Liver (tissue), 9 donors: Measurements from ENCODE around the gene USP40. TPM values are rescaled to one million over a fixed set of nuclear protein-coding genes. Genes with fewer than 3 reads are reported as not detected.

Source experiments
- DNase-seq: peaks from one replicate; pipeline ENCODE4 v3.0.0-alpha.2; 2017; ENCODE audit warnings: low spot score
- H3K27ac ChIP-seq, 2 donors: one replicate each; pipeline ENCODE4 v1.7.0; 2013; ENCODE audit warnings: inconsistent platforms in 2 of 2, low read length in 2 of 2, control low read depth in 1 of 2, low read depth in 1 of 2, mild to moderate bottlenecking in 1 of 2
- H3K27me3 ChIP-seq, 4 donors: one replicate each; pipeline versions ENCODE4 v1.6.1 to v1.7.0; 2013; ENCODE audit warnings: low read length in 3 of 4, inconsistent platforms in 1 of 4, mild to moderate bottlenecking in 1 of 4, moderate library complexity in 1 of 4; ENCODE audit not compliant: control insufficient read depth in 4 of 4, insufficient read depth in 4 of 4
- H3K36me3 ChIP-seq, 4 donors: one replicate each; pipeline versions ENCODE4 v1.6.1 to v1.7.0; 2013; ENCODE audit warnings: low read length in 3 of 4, mild to moderate bottlenecking in 3 of 4, low read depth in 1 of 4, moderate library complexity in 1 of 4; ENCODE audit not compliant: control insufficient read depth in 4 of 4, insufficient read depth in 3 of 4
- H3K4me1 ChIP-seq, 4 donors: one replicate each; pipeline versions ENCODE4 v1.6.1 to v1.7.0; 2013; ENCODE audit warnings: low read length in 3 of 4, mild to moderate bottlenecking in 3 of 4, moderate library complexity in 1 of 4; ENCODE audit not compliant: control insufficient read depth in 4 of 4, insufficient read depth in 4 of 4
- H3K4me3 ChIP-seq, 3 donors: one replicate each; pipeline versions ENCODE4 v1.6.1 to v1.7.0; 2013; ENCODE audit warnings: low read length in 3 of 3, control low read depth in 1 of 3, low read depth in 1 of 3, mild to moderate bottlenecking in 1 of 3
- H3K9ac ChIP-seq, 2 donors: one replicate each; pipeline ENCODE4 v1.7.0; 2013; ENCODE audit warnings: low read length in 2 of 2, mild to moderate bottlenecking in 2 of 2, moderate library complexity in 2 of 2, control low read depth in 1 of 2, low read depth in 1 of 2
- H3K9me3 ChIP-seq, 4 donors: one replicate each; pipeline versions ENCODE4 v1.6.1 to v1.7.0; 2013; ENCODE audit warnings: low read length in 3 of 4; ENCODE audit not compliant: control insufficient read depth in 4 of 4
- EGR1 ChIP-seq, 2 donors: IDR thresholded peaks; 2 replicates each; pipeline ENCODE4 v1.6.1; 2016 to 2018; ENCODE audit warnings: antibody characterized with exemption in 2 of 2, low read depth in 2 of 2
- FOXA1 ChIP-seq: IDR thresholded peaks from 2 replicates; pipeline ENCODE4 v1.6.1; 2016; ENCODE audit warnings: antibody characterized with exemption
- FOXA2 ChIP-seq: IDR thresholded peaks from 2 replicates; pipeline ENCODE4 v1.6.1; 2016; ENCODE audit warnings: antibody characterized with exemption
- GABPA ChIP-seq, 2 donors: IDR thresholded peaks in 1 of 2; conservative IDR thresholded peaks in 1 of 2; 2 replicates each; pipeline ENCODE4 v1.6.1; 2016; ENCODE audit warnings: antibody characterized with exemption in 2 of 2, mild to moderate bottlenecking in 1 of 2, moderate library complexity in 1 of 2
- HNF4A ChIP-seq, 2 donors: conservative IDR thresholded peaks; 2 replicates each; pipeline ENCODE4 v1.6.1; 2016; ENCODE audit warnings: antibody characterized with exemption in 2 of 2, mild to moderate bottlenecking in 2 of 2
- HNF4G ChIP-seq: IDR thresholded peaks from 2 replicates; pipeline ENCODE4 v1.6.1; 2016; ENCODE audit warnings: antibody characterized with exemption
- JUND ChIP-seq, 2 donors: IDR thresholded peaks; 2 replicates each; pipeline ENCODE4 v1.6.1; 2016; ENCODE audit warnings: antibody characterized with exemption in 2 of 2
- MAX ChIP-seq: IDR thresholded peaks from 2 replicates; pipeline ENCODE4 v1.6.1; 2016; ENCODE audit warnings: antibody characterized with exemption
- NR2F2 ChIP-seq: IDR thresholded peaks from 2 replicates; pipeline ENCODE4 v1.6.1; 2016; ENCODE audit warnings: antibody characterized with exemption
- RAD21 ChIP-seq, 2 donors: IDR thresholded peaks; 2 replicates each; pipeline ENCODE4 v1.6.1; 2016; ENCODE audit warnings: antibody characterized with exemption in 2 of 2, mild to moderate bottlenecking in 2 of 2
- RXRA ChIP-seq, 2 donors: IDR thresholded peaks; 2 replicates each; pipeline ENCODE4 v1.6.1; 2017 to 2018; ENCODE audit warnings: antibody characterized with exemption in 2 of 2, mild to moderate bottlenecking in 1 of 2
- SP1 ChIP-seq: IDR thresholded peaks from 2 replicates; pipeline ENCODE4 v1.6.1; 2018; ENCODE audit warnings: antibody characterized with exemption, mild to moderate bottlenecking
- TAF1 ChIP-seq: conservative IDR thresholded peaks from 2 replicates; pipeline ENCODE4 v1.6.1; 2016; ENCODE audit warnings: antibody characterized with exemption, mild to moderate bottlenecking
- YY1 ChIP-seq: IDR thresholded peaks from 2 replicates; pipeline ENCODE4 v1.6.1; 2016; ENCODE audit warnings: antibody characterized with exemption, mild to moderate bottlenecking
- ZBTB33 ChIP-seq: IDR thresholded peaks from 2 replicates; pipeline ENCODE4 v1.6.1; 2016; ENCODE audit warnings: antibody characterized with exemption
- WGBS: extraction: QIAGEN DNeasy Blood & Tissue Kit; methylation state at CpG from one replicate; pipeline ENCODE4 v1.1.7; 2013; 5-methylcytosine and 5-hydroxymethylcytosine counted together
- polyA plus RNA-seq, 2 donors: library from polyadenylated mRNA; stranded (reverse) in 1 of 2; unstranded in 1 of 2; fragments of 200-250 nt in 1 of 2; fragments of >200 nt in 1 of 2; fragmentation: Nextera tagmentation in 1 of 2; extraction: Ambion mirVana in 1 of 2; gene quantifications; one replicate each; pipeline versions ENCODE4 v1.2.1 to v1.2.3, GENCODE V29; 2013 to 2015
- total RNA-seq, 2 donors: library from RNA; depleted of rRNA; stranded (reverse); fragments of >200 nt; gene quantifications; one replicate each; pipeline ENCODE4 v1.2.3, GENCODE V29; 2014
- TF ChIP-seq, protein P1 (sequence below): IDR thresholded peaks from 2 replicates; pipeline ENCODE4 v1.6.1; 2016; ENCODE audit warnings: antibody characterized with exemption, mild to moderate bottlenecking
- TF ChIP-seq, protein P2 (sequence below): fragments of 150-350 bp; IDR thresholded peaks from 2 replicates; pipeline ENCODE4 v1.5.1; 2017; ENCODE audit warnings: improper control_type of control experiment, low read depth, low read length; ENCODE audit not compliant: missing input control
- donor health status: healthy.
- donor health status: healthy.
- donor health status: healthy.
- donor health status: healthy.
- donor health status: healthy.

Gene USP40
- total and polyA plus RNA-seq, 4 donors, result 12.0 to 29.0 (median 17.1) TPM

DNA sequence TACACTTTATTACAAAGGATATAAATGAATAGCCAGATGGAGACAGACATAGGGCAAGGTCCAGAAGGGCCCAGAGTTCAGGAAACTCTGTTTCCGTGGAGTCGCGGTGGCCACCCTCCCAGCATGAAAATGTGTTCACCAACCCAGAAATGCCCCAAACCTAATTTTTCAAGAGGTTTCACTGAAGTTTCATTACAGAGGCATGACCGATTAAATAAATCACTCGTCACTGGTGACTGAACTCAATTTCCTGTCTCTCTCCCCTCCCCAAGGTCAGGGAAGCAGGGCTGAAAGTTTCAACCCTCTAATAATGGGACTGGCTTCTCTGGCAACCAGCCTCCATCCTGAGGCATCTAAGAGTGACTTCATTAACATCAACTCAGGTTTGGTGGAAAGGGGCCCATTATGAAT is 22.4 kb downstream of the USP40 start:
- no peak for TF ChIP-seq FOXA1
- TF ChIP-seq, protein P1, sequence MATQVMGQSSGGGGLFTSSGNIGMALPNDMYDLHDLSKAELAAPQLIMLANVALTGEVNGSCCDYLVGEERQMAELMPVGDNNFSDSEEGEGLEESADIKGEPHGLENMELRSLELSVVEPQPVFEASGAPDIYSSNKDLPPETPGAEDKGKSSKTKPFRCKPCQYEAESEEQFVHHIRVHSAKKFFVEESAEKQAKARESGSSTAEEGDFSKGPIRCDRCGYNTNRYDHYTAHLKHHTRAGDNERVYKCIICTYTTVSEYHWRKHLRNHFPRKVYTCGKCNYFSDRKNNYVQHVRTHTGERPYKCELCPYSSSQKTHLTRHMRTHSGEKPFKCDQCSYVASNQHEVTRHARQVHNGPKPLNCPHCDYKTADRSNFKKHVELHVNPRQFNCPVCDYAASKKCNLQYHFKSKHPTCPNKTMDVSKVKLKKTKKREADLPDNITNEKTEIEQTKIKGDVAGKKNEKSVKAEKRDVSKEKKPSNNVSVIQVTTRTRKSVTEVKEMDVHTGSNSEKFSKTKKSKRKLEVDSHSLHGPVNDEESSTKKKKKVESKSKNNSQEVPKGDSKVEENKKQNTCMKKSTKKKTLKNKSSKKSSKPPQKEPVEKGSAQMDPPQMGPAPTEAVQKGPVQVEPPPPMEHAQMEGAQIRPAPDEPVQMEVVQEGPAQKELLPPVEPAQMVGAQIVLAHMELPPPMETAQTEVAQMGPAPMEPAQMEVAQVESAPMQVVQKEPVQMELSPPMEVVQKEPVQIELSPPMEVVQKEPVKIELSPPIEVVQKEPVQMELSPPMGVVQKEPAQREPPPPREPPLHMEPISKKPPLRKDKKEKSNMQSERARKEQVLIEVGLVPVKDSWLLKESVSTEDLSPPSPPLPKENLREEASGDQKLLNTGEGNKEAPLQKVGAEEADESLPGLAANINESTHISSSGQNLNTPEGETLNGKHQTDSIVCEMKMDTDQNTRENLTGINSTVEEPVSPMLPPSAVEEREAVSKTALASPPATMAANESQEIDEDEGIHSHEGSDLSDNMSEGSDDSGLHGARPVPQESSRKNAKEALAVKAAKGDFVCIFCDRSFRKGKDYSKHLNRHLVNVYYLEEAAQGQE, result no peak
- no peak for TF ChIP-seq NR2F2
- no peak for TF ChIP-seq MAX
- no peak for TF ChIP-seq FOXA2
- TF ChIP-seq HNF4G, result peak; percentile 68
- peak; percentile 23 for TF ChIP-seq YY1
- TF ChIP-seq EGR1 (IDR thresholded peaks at IDR 0.05; ENCODE audit: low read depth in 2 of 2), result no peak
- TF ChIP-seq JUND (IDR thresholded peaks at IDR 0.05), result no peak
- no peak for TF ChIP-seq GABPA (IDR thresholded peaks at IDR 0.05 in 1 of 2, conservative IDR thresholded peaks at IDR 0.05 in 1 of 2)
- TF ChIP-seq TAF1, result no peak
- TF ChIP-seq HNF4A (conservative IDR thresholded peaks at IDR 0.05), result peak; percentile 73 to 87
- peak; percentile 53 to 64 for TF ChIP-seq RXRA (IDR thresholded peaks at IDR 0.05)
- no peak for TF ChIP-seq ZBTB33
- TF ChIP-seq SP1, result peak; percentile 64
- peaks cover 6 to 31% (median 21%) of the 10 kb centered on the region in 4 donors for H3K36me3 ChIP-seq
- 45% methylated on average over 5 of the region's 5 CpGs for WGBS
- H3K27me3 ChIP-seq, result no peaks in the 10 kb centered on the region
- H3K4me3 ChIP-seq, result no peak overlapping the region
- H3K9me3 ChIP-seq, result no peaks in the 10 kb centered on the region
- no peak for DNase-seq
- peak overlapping the region; percentile 15 for H3K27ac ChIP-seq
- peaks cover 0 to 9% (median 5%) of the 10 kb centered on the region in 4 donors for H3K4me1 ChIP-seq
- no peak overlapping the region for H3K9ac ChIP-seq

DNA sequence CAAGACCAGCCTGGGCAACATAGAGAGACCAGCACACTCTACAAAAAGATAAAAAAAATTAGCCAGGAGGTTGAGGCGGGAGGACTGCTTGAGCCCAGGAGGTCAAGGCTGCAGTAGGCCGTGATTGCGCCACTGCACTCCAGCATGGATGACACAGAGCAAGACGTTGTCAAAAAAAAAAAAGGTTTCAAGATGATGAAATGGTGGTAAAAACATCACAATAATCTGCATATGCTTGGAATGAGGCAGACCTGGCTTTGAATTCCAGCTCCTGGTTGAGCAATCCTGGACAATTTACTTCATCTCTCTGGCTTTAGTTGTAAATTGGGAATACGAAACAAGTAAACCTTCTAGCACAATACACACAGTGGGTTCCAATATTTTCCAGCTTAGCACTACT is 24.1 kb downstream of the USP40 start:
- WGBS, result 70% methylated on average over 5 of the region's 5 CpGs
- Histone ChIP-seq H3K9me3 (no peaks in the 10 kb centered on the region), H3K4me1 (peaks cover 0 to 9% (median 5%) of the 10 kb centered on the region in 4 donors), H3K9ac (no peak overlapping the region), H3K27me3 (no peaks in the 10 kb centered on the region), H3K4me3 (no peak overlapping the region), H3K27ac (no peak overlapping the region), H3K36me3 (peaks cover 6 to 20% (median 15%) of the 10 kb centered on the region in 4 donors)
- DNase-seq, result no peak
- no peak for TF ChIP-seq RXRA (IDR thresholded peaks at IDR 0.05)
- TF ChIP-seq NR2F2, result no peak
- TF ChIP-seq EGR1 (IDR thresholded peaks at IDR 0.05; ENCODE audit: low read depth in 2 of 2), result no peak
- no peak for TF ChIP-seq HNF4G
- no peak for TF ChIP-seq YY1
- no peak for TF ChIP-seq TAF1
- TF ChIP-seq, protein P1, result no peak
- no peak for TF ChIP-seq JUND (IDR thresholded peaks at IDR 0.05)
- TF ChIP-seq GABPA (IDR thresholded peaks at IDR 0.05 in 1 of 2, conservative IDR thresholded peaks at IDR 0.05 in 1 of 2), result no peak
- TF ChIP-seq RAD21 (IDR thresholded peaks at IDR 0.05), result no peak
- TF ChIP-seq HNF4A (conservative IDR thresholded peaks at IDR 0.05), result no peak
- TF ChIP-seq MAX, result no peak
- no peak for TF ChIP-seq ZBTB33
- TF ChIP-seq SP1, result no peak
- TF ChIP-seq, protein P2, sequence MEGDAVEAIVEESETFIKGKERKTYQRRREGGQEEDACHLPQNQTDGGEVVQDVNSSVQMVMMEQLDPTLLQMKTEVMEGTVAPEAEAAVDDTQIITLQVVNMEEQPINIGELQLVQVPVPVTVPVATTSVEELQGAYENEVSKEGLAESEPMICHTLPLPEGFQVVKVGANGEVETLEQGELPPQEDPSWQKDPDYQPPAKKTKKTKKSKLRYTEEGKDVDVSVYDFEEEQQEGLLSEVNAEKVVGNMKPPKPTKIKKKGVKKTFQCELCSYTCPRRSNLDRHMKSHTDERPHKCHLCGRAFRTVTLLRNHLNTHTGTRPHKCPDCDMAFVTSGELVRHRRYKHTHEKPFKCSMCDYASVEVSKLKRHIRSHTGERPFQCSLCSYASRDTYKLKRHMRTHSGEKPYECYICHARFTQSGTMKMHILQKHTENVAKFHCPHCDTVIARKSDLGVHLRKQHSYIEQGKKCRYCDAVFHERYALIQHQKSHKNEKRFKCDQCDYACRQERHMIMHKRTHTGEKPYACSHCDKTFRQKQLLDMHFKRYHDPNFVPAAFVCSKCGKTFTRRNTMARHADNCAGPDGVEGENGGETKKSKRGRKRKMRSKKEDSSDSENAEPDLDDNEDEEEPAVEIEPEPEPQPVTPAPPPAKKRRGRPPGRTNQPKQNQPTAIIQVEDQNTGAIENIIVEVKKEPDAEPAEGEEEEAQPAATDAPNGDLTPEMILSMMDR, result no peak
- no peak for TF ChIP-seq FOXA1
